DMS79 treated with DMSO at 0.1 percent for 48 hours (cell line): ENCODE data around the gene BCAS3.
"Not testable (repeated sequence)": the region's sequence is repeated elsewhere in the genome, so short reads cannot be mapped to it uniquely, and the experiment has no call there.

Experiments
- DNase-seq: peaks from one replicate; lab custom pipeline; 2025; lab: John Stamatoyannopoulos, UW

BCAS3 gene

GRCh38 chr17:60745544-60745943 lies 67.9 kb downstream of the BCAS3 start:
- no peak for DNase-seq

GRCh38 chr17:60747069-60747808 lies 69.6 kb downstream of the BCAS3 start:
- no peak for DNase-seq

- DNase-seq: no peak
These were observed 70.6 kb downstream of the BCAS3 start for GRCh38 chr17:60748204-60748603.

GRCh38 chr17:60749050-60749449 lies 71.4 kb downstream of the BCAS3 start:
- DNase-seq: no peak

GRCh38 chr17:60749708-60750107 lies 72.1 kb downstream of the BCAS3 start:
- no peak for DNase-seq

- DNase-seq: no peak
These were observed 73.0 kb downstream of the BCAS3 start for GRCh38 chr17:60750640-60751039.

- no peak for DNase-seq
These were observed 74.2 kb downstream of the BCAS3 start for GRCh38 chr17:60751884-60752283.

GRCh38 chr17:60752873-60753577 lies 75.4 kb downstream of the BCAS3 start:
- no peak for DNase-seq

- no peak for DNase-seq
These were observed 76.5 kb downstream of the BCAS3 start for GRCh38 chr17:60754057-60754604.

- DNase-seq: not testable (repeated sequence)
These were observed 79.1 kb downstream of the BCAS3 start for GRCh38 chr17:60756798-60757197.

- no peak for DNase-seq
These were observed 79.8 kb downstream of the BCAS3 start for GRCh38 chr17:60757437-60757836.

GRCh38 chr17:60759756-60760155 lies 82.1 kb downstream of the BCAS3 start:
- no peak for DNase-seq

- DNase-seq: not testable (repeated sequence)
These were observed 83.7 kb downstream of the BCAS3 start for GRCh38 chr17:60761301-60761700.

- no peak for DNase-seq
These were observed 89.1 kb downstream of the BCAS3 start for GRCh38 chr17:60766778-60767190.

- DNase-seq: no peak
These were observed 90.2 kb downstream of the BCAS3 start for GRCh38 chr17:60767744-60768308.

GRCh38 chr17:60769327-60769726 lies 91.7 kb downstream of the BCAS3 start:
- DNase-seq: no peak

GRCh38 chr17:60770946-60771422 lies 93.3 kb downstream of the BCAS3 start:
- DNase-seq: no peak

- DNase-seq: not testable (repeated sequence)
These were observed 94.0 kb downstream of the BCAS3 start for GRCh38 chr17:60771621-60772020.

- no peak for DNase-seq
These were observed 95.9 kb downstream of the BCAS3 start for GRCh38 chr17:60773552-60773951.

- DNase-seq: no peak
These were observed 104.3 kb downstream of the BCAS3 start for GRCh38 chr17:60781880-60782412.

- no peak for DNase-seq
These were observed 105.1 kb downstream of the BCAS3 start for GRCh38 chr17:60782742-60783141.

GRCh38 chr17:60790205-60790604 lies 112.6 kb downstream of the BCAS3 start:
- DNase-seq: no peak
